HG02678 (cell line): Measurements from ENCODE around the gene ARCN1.

ENCODE experiments used
- ATAC-seq: cut with Tn5 transposase; IDR thresholded peaks from one replicate; pipeline ENCODE4 v1.9.1; 2021; ENCODE audit warnings: mild to moderate bottlenecking, moderate library complexity; ENCODE audit not compliant: unreplicated experiment

Gene ARCN1

GRCh38 chr11:118634431-118635236, 62.4 kb downstream of the ARCN1 start:
- ATAC-seq, result no peak

DNA sequence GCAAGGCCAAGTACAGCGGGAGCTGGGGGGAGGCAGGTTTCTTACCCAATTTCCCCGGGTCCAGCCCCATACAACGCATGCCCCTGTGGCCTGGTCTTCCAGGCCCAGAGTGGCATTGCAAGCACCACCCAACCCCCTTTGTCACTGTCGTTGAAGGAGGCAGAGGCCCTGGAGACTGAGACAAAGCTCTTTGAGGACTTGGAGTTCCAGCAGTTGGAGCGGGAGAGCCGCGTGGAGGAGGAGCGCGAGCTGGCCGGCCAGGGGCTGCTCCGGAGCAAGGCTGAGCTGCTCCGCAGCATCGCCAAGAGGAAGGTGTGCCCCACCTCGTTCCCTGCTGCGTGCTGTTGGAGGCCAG, 63.0 kb downstream of the ARCN1 start:
- ATAC-seq, result no peak

DNA sequence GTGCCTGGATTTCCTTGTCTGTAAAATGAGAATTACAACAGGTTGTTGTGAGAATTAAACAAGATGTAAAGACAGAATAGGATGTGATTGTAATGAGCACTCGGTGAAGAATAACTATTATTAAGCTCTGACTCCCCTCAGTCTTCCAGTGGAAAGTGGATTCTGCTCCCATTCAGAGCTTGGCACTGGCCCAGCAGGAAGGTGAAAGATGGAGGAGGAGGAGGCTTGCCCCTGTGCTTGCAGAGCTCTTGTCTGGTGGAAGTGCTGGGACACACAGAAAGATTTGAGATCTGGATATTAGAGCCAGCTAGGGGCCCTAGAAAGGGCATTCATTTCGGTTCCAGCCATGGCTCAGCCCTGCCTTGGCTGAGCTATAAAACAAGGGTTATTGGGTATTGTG, 63.4 kb downstream of the ARCN1 start:
- ATAC-seq, result no peak

DNA sequence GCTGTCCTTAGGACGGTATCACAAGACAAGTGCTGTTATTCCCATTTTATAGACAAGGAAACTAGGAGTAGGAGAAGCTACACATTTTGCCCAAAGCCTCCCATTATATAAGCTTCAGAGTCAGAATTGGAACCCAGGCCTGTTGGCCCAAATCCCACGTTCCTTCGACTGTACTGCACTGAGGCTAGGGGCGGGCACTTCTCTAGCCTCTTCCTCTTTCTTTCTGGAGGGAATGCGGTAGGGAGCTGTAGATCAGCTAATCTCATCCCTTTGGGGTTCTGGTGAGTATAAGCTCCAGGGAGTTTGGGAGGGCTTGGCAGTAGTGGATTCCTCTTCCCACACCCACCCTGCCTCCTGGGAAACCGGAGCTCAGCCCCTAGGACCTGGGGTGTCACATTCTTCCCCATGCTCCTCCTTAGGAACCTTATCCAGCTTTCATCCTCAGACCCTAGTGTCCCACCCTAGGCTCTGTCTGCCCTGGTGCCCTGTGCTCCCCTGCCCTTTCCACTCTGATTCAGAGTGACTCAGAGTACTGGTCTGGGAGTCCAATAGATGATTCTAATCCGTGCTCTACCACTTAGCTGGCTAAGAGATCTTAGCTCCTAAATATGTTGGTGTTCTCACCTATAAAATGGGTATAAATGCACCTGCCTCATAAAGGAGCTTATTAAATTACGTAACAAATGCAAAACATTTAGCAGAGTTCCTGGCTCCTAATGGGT, 64.5 kb downstream of the ARCN1 start:
- ATAC-seq, result no peak

DNA sequence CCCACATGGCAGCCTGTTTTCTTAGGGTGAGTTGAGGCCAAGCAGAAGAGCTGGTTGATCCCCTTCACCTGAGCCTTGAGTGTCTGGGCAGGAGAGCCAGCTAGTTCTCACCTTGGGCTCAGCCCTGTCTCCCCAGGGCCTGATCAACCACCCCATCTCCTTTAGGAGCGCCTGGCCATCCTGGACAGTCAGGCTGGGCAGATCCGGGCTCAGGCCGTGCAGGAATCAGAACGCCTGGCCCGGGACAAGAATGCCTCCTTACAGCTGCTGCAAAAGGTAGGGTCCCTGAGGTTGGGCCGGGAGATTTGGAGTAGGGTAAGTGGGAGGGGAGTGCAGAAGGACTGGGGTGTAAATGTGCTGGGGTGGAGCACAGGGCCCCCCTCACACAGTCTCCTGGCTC, 66.5 kb downstream of the ARCN1 start:
- ATAC-seq, result no peak

DNA sequence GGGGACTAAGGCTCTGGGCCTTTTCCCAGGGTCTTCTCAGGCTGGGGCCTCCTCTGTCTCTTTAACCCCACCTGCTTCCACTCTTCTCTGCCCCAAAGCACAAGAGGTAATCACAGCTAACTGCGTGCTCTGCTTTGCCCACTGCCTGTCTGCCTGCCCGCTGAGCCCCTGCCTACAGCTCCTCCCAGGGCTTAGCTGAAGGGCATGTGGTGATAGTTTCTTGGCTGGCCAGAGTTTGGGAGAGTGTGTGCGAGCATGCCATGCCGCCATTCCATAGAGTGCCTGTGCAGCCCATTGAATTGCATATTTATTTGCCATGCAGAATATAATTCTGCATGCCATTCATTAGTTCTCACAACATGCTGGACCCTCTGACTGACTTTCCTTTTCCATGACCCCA, 67.7 kb downstream of the ARCN1 start:
- ATAC-seq, result no peak

GRCh38 chr11:118640332-118641154, 68.3 kb downstream of the ARCN1 start:
- ATAC-seq, result no peak

GRCh38 chr11:118641397-118642019, 69.3 kb downstream of the ARCN1 start:
- no peak for ATAC-seq

GRCh38 chr11:118643142-118643994, 71.2 kb downstream of the ARCN1 start:
- no peak for ATAC-seq

DNA sequence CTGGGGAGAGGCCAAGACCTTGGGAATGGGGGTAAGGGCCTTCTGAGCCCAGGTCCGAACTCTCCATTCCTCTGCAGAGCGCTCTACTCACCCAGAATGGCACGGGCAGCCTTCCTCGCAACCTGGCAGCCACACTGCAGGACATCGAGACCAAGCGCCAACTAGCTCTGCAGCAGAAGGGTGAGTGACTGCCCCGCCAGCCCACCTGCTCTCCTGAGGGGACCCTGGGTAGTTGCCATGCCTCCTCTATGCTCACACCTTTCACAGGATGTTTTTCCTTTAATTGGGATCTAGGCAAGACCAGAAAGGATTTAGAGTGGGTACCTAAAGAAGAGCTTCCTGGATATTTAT, 71.8 kb downstream of the ARCN1 start:
- no peak for ATAC-seq

GRCh38 chr11:118644496-118644895, 72.3 kb downstream of the ARCN1 start:
- no peak for ATAC-seq

DNA sequence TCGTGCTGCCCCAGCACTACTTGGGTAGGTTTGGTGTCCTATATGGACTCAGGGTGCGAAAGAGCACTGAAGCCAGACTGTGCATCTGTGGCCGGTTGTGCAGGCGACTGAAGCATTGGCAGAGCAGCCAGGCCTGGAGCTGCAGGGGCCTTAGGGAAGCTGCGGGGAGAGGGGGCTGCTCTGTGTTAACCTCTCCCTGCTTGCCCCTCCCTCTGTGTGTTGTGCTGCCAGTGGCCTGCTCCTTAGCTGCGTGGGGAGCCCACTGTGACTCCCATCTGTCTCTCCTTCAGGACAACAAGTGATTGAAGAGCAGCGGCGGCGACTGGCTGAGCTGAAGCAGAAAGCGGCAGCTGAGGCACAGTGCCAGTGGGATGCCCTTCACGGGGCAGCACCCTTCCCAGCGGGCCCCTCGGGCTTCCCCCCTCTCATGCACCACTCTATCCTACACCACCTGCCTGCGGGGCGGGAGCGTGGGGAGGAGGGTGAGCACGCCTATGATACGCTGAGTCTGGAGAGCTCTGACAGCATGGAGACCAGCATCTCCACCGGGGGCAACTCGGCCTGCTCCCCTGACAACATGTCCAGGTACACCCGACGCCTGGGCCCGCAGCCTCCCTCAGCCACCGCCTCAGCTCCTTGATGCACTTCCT, 73.0 kb downstream of the ARCN1 start:
- no peak for ATAC-seq

DNA sequence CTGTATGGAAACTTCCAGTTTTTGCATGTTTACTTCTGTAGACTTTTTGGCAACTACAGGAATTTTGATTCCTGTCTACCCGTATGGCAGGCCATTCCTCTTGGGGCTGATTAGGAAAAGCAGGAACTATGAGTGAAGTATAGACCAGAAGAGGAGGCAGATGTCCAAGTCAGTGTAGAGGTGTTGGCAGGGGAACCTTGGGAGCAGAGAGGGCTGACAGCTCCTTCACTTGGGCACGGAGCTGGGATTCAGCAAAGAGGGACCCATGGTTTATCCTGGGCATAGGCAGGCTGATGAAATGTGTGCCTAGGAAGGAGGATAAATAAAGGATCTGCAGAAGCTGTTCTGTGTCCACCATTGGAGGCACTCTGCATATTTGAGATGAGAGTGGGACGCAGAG, 74.2 kb downstream of the ARCN1 start:
- ATAC-seq, result no peak

GRCh38 chr11:118648291-118648690, 76.1 kb downstream of the ARCN1 start:
- ATAC-seq, result no peak

- ATAC-seq, result no peak
These were observed 77.7 kb downstream of the ARCN1 start for GRCh38 chr11:118649941-118650340.

DNA sequence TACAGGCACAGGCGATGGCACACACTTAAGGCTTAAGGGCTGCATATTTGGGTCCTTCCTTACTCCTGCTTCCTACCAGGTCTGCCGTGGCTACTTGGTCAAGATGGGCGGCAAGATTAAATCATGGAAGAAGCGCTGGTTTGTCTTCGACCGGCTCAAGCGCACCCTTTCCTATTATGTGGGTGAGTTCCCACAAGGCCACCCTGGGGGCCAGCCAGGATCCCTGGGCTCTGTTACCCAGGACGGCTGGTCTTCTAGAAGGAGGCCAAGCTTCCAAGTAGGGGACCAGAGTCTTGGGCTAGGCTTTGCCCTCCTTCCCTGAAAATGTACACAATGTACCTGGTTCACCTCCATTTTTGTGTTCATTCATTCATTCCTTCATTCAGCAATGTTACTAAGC, 78.2 kb downstream of the ARCN1 start:
- ATAC-seq, result no peak

DNA sequence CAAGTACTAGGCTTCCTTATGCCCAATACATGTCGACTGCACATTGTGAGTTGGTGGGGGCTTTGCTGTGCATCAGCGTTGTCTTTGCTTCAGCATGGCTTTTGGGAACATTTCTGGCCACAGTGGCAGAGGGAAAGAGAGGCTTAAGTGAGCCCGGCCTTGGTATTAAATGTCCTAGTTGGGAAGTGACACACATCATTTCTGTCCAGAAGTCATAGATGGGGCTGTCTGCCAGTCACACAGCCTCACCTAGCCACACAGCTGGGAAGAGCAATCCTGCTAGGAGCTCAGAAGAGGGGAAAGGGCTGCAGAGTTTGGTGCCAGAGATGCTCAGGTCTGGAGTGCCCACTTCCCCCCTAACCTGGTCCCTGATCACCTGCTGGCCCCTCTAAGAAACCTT, 79.6 kb downstream of the ARCN1 start:
- ATAC-seq, result no peak
